Caco-2 (cell line): ENCODE data around the gene ALOX12. TPM values are rescaled to one million over a fixed set of nuclear protein-coding genes. Genes with fewer than 3 reads are reported as not detected.

Experiments used
- BruUV-seq: library from RNA; stranded (reverse); fragments of 400-500 nt; replicated peaks from 2 replicates; lab custom pipeline; 2021; lab: Mats Ljungman, UMichigan
- CTCF ChIA-PET: fragments of 300-600 bp; sonication (Branson Sonifier 250); formaldehyde crosslinking; loops from one replicate; lab custom pipeline; 2022; ENCODE audit warnings: antibody characterized with exemption; lab: Charles Lee
- POLR2A ChIA-PET: fragments of 300-600 bp; sonication (Branson Sonifier 250); formaldehyde crosslinking; loops from one replicate; lab custom pipeline; 2022; ENCODE audit warnings: antibody characterized with exemption; lab: Charles Lee
- DNase-seq, 2 experiments: peaks; one replicate each; pipeline versions ENCODE4 v3.0.0 to v3.0.0-alpha.2; 2020 to 2022
- H3K27me3 ChIP-seq: replicated peaks from 2 replicates; pipeline ENCODE4 v1.6.0; 2011; ENCODE audit warnings: low read length; ENCODE audit not compliant: control insufficient read depth, insufficient read depth
- H3K36me3 ChIP-seq: 2 replicates; pipeline ENCODE4 v1.5.1; 2011; ENCODE audit warnings: low read length; ENCODE audit not compliant: control insufficient read depth, insufficient read depth
- H3K4me1 ChIP-seq: fragments of 250-450 bp; sonication (Bioruptor Pico); 2 replicates; pipeline ENCODE4 v1.5.1; 2020; ENCODE audit warnings: mild to moderate bottlenecking
- H3K4me3 ChIP-seq: 2 replicates; pipeline ENCODE4 v1.5.1; 2011; ENCODE audit warnings: low read depth, mild to moderate bottlenecking, control low read depth, low read length
- H3K9me3 ChIP-seq: fragments of 250-450 bp; sonication (Bioruptor Pico); 2 replicates; pipeline ENCODE4 v1.5.1; 2020; ENCODE audit warnings: mild to moderate bottlenecking, moderate library complexity
- H3K27ac Mint-ChIP-seq: one replicate; pipeline ENCODE4 v1.8.0; 2022; ENCODE audit warnings: mixed read lengths; ENCODE audit not compliant: unreplicated experiment
- H3K27me3 Mint-ChIP-seq: one replicate; pipeline ENCODE4 v1.8.0; 2022; ENCODE audit warnings: mixed read lengths; ENCODE audit not compliant: insufficient read depth, unreplicated experiment
- H3K36me3 Mint-ChIP-seq: one replicate; pipeline ENCODE4 v1.8.0; 2022; ENCODE audit warnings: mild to moderate bottlenecking, mixed read lengths; ENCODE audit not compliant: insufficient read depth, unreplicated experiment
- H3K4me1 Mint-ChIP-seq: one replicate; pipeline ENCODE4 v1.8.0; 2022; ENCODE audit warnings: low read depth, mixed read lengths; ENCODE audit not compliant: unreplicated experiment
- H3K4me3 Mint-ChIP-seq: one replicate; pipeline ENCODE4 v1.8.0; 2022; ENCODE audit warnings: mild to moderate bottlenecking, moderate library complexity, mixed read lengths; ENCODE audit not compliant: unreplicated experiment
- H3K9me3 Mint-ChIP-seq: one replicate; pipeline ENCODE4 v1.8.0; 2022; ENCODE audit warnings: mixed read lengths; ENCODE audit not compliant: unreplicated experiment
- CTCF ChIP-seq, 2 experiments: fragments of 200-600 bp in 1 of 2; IDR thresholded peaks; 1 replicate in 1 of 2; 2 replicates in 1 of 2; pipeline versions ENCODE4 v1.5.1 to v1.8.0; 2011 to 2022; ENCODE audit warnings: antibody characterized with exemption in 1 of 2, control low read depth in 1 of 2, inconsistent platforms in 1 of 2, low read depth in 1 of 2, low read length in 1 of 2, mild to moderate bottlenecking in 1 of 2, moderate library complexity in 1 of 2; ENCODE audit not compliant: insufficient read depth in 1 of 2, severe bottlenecking in 1 of 2, unreplicated experiment in 1 of 2
- intact Hi-C: fragments of 100-400 bp; cut with micrococcal nuclease; formaldehyde crosslinking; loops from one replicate; pipeline ENCODE4 v1.10.0; 2022; ENCODE audit not compliant: unreplicated experiment
- total RNA-seq: library from RNA; stranded (reverse); gene quantifications from 2 replicates; pipeline ENCODE4 v1.2.3, GENCODE V29; 2022

Gene ALOX12
- total RNA-seq, 1 experiment from 2014 or later = not detected

- Mint-ChIP-seq H3K9me3 (no peaks in the 10 kb centered on the region), H3K4me3 (no peak overlapping the region), H3K36me3 (peaks cover 6% of the 10 kb centered on the region), H3K27ac (no peak overlapping the region), H3K4me1 (no peaks in the 10 kb centered on the region), H3K27me3 (no peaks in the 10 kb centered on the region)
- intact Hi-C loops = no loop called here
- CTCF ChIA-PET = no interaction called here
- no peak for DNase-seq
- no peak overlapping the region for H3K4me3 ChIP-seq
- no TSS peak for BruUV-seq
- TF ChIP-seq CTCF (IDR thresholded peaks at IDR 0.05; ENCODE audit: insufficient read depth in 1 of 2, low read depth in 1 of 2, low read length in 1 of 2, severe bottlenecking in 1 of 2, unreplicated experiment in 1 of 2) = no peak
- H3K36me3 ChIP-seq = no peaks in the 10 kb centered on the region
- POLR2A ChIA-PET = no interaction called here
- no peaks in the 10 kb centered on the region for H3K27me3 ChIP-seq
- H3K4me1 ChIP-seq = no peaks in the 10 kb centered on the region
- H3K9me3 ChIP-seq = no peaks in the 10 kb centered on the region
These were observed 1.7 kb upstream of the ALOX12 start for GRCh38 chr17:6994118-6994598.

GRCh38 chr17:6994666-6995256 is 1.1 kb upstream of the ALOX12 start:
- no peak for TF ChIP-seq CTCF (IDR thresholded peaks at IDR 0.05; ENCODE audit: insufficient read depth in 1 of 2, low read depth in 1 of 2, low read length in 1 of 2, severe bottlenecking in 1 of 2, unreplicated experiment in 1 of 2)
- H3K4me1 ChIP-seq = no peaks in the 10 kb centered on the region
- no peak for DNase-seq
- peaks cover 6% of the 10 kb centered on the region for H3K36me3 Mint-ChIP-seq
- no peaks in the 10 kb centered on the region for H3K4me1 Mint-ChIP-seq
- no peaks in the 10 kb centered on the region for H3K9me3 Mint-ChIP-seq
- H3K4me3 ChIP-seq = no peak overlapping the region
- H3K27me3 ChIP-seq = no peaks in the 10 kb centered on the region
- H3K4me3 Mint-ChIP-seq = no peak overlapping the region
- no TSS peak for BruUV-seq
- no peak overlapping the region for H3K27ac Mint-ChIP-seq
- ChIA-PET CTCF (no interaction called here), POLR2A (interaction anchor here (0.6 kb wide), 1 partner anchor 8 kb away, joined by 4 read pairs; no protein-coding TSS in a partner anchor)
- intact Hi-C loops = no loop called here
- H3K27me3 Mint-ChIP-seq = no peaks in the 10 kb centered on the region
- H3K36me3 ChIP-seq = no peaks in the 10 kb centered on the region
- no peaks in the 10 kb centered on the region for H3K9me3 ChIP-seq

- no peaks in the 10 kb centered on the region for H3K27me3 ChIP-seq
- ChIA-PET CTCF (interaction anchor here (1.1 kb wide), 1 partner anchor 8 kb away, joined by 3 read pairs; no protein-coding TSS in a partner anchor), POLR2A (no interaction called here)
- Mint-ChIP-seq H3K27me3 (no peaks in the 10 kb centered on the region), H3K4me3 (no peak overlapping the region), H3K4me1 (no peaks in the 10 kb centered on the region), H3K9me3 (no peaks in the 10 kb centered on the region), H3K27ac (no peak overlapping the region), H3K36me3 (peaks cover 14% of the 10 kb centered on the region)
- no peak for TF ChIP-seq CTCF (IDR thresholded peaks at IDR 0.05; ENCODE audit: insufficient read depth in 1 of 2, low read depth in 1 of 2, low read length in 1 of 2, severe bottlenecking in 1 of 2, unreplicated experiment in 1 of 2)
- no TSS peak for BruUV-seq
- no peak for DNase-seq
- H3K36me3 ChIP-seq = no peaks in the 10 kb centered on the region
- H3K4me1 ChIP-seq = no peaks in the 10 kb centered on the region
- no peak overlapping the region for H3K4me3 ChIP-seq
- intact Hi-C loops = no loop called here
- no peaks in the 10 kb centered on the region for H3K9me3 ChIP-seq
These were observed 585 bp downstream of the ALOX12 start for GRCh38 chr17:6996256-6997011.
